ENCODE measurements around the gene SNF8.

DNA sequence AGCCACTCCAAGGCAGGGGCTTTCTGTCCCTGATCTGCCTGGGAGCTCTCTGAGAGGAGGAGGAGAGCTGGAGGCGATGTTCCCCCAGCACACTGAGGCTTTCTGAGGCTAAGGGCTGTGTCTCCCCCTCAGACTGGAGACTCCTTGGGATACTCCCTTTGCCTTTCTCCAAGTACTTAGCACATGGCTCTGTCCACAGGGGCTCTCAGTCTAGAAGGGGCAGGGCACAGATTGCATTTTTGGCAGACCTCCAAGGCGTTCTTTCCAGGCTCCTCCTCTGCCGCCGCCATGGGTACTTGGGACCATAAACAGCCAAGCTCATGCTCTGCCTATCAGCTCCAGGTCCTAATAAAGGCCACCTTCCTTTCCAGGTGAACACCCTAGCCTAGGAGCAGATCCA is 25.6 kb upstream of the SNF8 start:
- TF ChIP-seq RARB (CRISPR knock-in tag; IDR thresholded peaks at IDR 0.05) (no peak), PATZ1 (CRISPR knock-in tag; IDR thresholded peaks at IDR 0.05; ENCODE audit: borderline replicate concordance) (no peak), PPARA (CRISPR knock-in tag; IDR thresholded peaks at IDR 0.05; ENCODE audit: borderline replicate concordance) (no peak), ZNF565 (CRISPR knock-in tag; conservative IDR thresholded peaks at IDR 0.05; ENCODE audit: low read depth) (no peak)

All from SK-N-SH treated with all-trans-retinoic acid at 6 μM for 48 hours (cell line).